Adrenal gland (tissue), 5 donors: Measurements from ENCODE around the gene CEP164.

ENCODE experiments used
- POLR2A ChIP-seq, 2 donors: fragments of 450-650 bp; IDR thresholded peaks; one replicate each; pipeline ENCODE4 v1.6.1; 2017; ENCODE audit warnings: antibody characterized with exemption in 2 of 2, mild to moderate bottlenecking in 2 of 2, moderate library complexity in 1 of 2
- TF ChIP-seq, protein P1 (sequence below), 6 experiments: fragments of 450-650 bp in 4 of 6; fragments of 200-600 bp in 2 of 6; sonication (generic) in 1 of 6; IDR thresholded peaks; 1 replicate in 5 of 6; 2 replicates in 1 of 6; pipeline versions ENCODE4 v1.5.1 to v1.8.0; 2016 to 2021; ENCODE audit warnings: antibody characterized with exemption in 6 of 6, mild to moderate bottlenecking in 2 of 6, moderate library complexity in 1 of 6
- donor health status: DM: no; HTN: no; CAD: no.

DNA sequence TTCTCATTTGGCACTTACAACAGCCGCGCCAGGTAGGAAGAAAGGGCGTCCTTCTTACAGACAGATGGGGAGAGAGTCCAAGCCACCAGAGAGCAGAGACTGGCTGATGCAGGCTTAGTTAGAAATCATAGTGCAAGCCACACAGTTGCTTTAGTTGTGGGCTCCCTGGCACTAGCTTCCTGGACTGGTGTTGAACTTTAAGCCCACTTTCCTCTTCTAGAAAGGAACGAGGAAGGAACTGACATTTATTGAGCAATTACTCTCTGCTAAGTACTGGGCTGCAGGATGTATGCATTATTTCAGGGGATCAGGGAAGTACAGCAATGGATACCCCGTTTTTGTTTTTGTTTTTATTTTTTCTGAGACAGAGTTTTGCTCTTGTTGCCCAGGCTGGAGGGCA is 14.6 kb upstream of the CEP164 start:
- TF ChIP-seq, protein P1, sequence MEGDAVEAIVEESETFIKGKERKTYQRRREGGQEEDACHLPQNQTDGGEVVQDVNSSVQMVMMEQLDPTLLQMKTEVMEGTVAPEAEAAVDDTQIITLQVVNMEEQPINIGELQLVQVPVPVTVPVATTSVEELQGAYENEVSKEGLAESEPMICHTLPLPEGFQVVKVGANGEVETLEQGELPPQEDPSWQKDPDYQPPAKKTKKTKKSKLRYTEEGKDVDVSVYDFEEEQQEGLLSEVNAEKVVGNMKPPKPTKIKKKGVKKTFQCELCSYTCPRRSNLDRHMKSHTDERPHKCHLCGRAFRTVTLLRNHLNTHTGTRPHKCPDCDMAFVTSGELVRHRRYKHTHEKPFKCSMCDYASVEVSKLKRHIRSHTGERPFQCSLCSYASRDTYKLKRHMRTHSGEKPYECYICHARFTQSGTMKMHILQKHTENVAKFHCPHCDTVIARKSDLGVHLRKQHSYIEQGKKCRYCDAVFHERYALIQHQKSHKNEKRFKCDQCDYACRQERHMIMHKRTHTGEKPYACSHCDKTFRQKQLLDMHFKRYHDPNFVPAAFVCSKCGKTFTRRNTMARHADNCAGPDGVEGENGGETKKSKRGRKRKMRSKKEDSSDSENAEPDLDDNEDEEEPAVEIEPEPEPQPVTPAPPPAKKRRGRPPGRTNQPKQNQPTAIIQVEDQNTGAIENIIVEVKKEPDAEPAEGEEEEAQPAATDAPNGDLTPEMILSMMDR (IDR thresholded peaks at IDR 0.05): no peak
- no peak for TF ChIP-seq POLR2A (IDR thresholded peaks at IDR 0.05)
